WERI-Rb-1 (cell line): ENCODE measurements around the gene DUSP3.
"Not testable (repeated sequence)": the region's sequence is repeated elsewhere in the genome, so short reads cannot be mapped to it uniquely, and the experiment has no call there.

Experiments
- DNase-seq: peaks from one replicate; pipeline ENCODE4 v3.0.0-alpha.2; 2020
- H3K27ac ChIP-seq: fragments of 250-450 bp; sonication (Bioruptor Pico); 2 replicates; pipeline ENCODE4 v1.5.1; 2020; ENCODE audit warnings: mild to moderate bottlenecking, moderate library complexity
- H3K27me3 ChIP-seq: fragments of 250-450 bp; sonication (Bioruptor Pico); 2 replicates; pipeline ENCODE4 v1.5.1; 2021; ENCODE audit warnings: mild to moderate bottlenecking, low read depth, moderate library complexity; ENCODE audit not compliant: insufficient read depth, severe bottlenecking
- H3K36me3 ChIP-seq: fragments of 250-450 bp; sonication (Bioruptor Pico); 2 replicates; pipeline ENCODE4 v1.5.1; 2020; ENCODE audit warnings: mild to moderate bottlenecking, moderate library complexity
- H3K4me3 ChIP-seq: 2 replicates; pipeline ENCODE4 v1.5.1; 2011; ENCODE audit warnings: low read depth, mild to moderate bottlenecking, control low read depth, low read length
- H3K9me3 ChIP-seq: fragments of 250-450 bp; sonication (Bioruptor Pico); 2 replicates; pipeline ENCODE4 v1.5.1; 2021; ENCODE audit warnings: mild to moderate bottlenecking, moderate library complexity; ENCODE audit not compliant: severe bottlenecking
- TF ChIP-seq, protein P1 (sequence below): IDR thresholded peaks from 2 replicates; pipeline ENCODE4 v1.5.1; 2011; ENCODE audit warnings: low read depth, mild to moderate bottlenecking, control low read depth, inconsistent platforms, low read length

Gene DUSP3

GRCh38 chr17:43800736-43801135, 22.0 kb upstream of the DUSP3 start:
- DNase-seq: no peak
- TF ChIP-seq, protein P1, sequence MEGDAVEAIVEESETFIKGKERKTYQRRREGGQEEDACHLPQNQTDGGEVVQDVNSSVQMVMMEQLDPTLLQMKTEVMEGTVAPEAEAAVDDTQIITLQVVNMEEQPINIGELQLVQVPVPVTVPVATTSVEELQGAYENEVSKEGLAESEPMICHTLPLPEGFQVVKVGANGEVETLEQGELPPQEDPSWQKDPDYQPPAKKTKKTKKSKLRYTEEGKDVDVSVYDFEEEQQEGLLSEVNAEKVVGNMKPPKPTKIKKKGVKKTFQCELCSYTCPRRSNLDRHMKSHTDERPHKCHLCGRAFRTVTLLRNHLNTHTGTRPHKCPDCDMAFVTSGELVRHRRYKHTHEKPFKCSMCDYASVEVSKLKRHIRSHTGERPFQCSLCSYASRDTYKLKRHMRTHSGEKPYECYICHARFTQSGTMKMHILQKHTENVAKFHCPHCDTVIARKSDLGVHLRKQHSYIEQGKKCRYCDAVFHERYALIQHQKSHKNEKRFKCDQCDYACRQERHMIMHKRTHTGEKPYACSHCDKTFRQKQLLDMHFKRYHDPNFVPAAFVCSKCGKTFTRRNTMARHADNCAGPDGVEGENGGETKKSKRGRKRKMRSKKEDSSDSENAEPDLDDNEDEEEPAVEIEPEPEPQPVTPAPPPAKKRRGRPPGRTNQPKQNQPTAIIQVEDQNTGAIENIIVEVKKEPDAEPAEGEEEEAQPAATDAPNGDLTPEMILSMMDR: no peak
- H3K27ac ChIP-seq: no peak overlapping the region
- peaks cover 19% of the 10 kb centered on the region for H3K36me3 ChIP-seq
- peaks cover 33% of the 10 kb centered on the region for H3K9me3 ChIP-seq
- no peaks in the 10 kb centered on the region for H3K27me3 ChIP-seq
- no peak overlapping the region for H3K4me3 ChIP-seq

DNA sequence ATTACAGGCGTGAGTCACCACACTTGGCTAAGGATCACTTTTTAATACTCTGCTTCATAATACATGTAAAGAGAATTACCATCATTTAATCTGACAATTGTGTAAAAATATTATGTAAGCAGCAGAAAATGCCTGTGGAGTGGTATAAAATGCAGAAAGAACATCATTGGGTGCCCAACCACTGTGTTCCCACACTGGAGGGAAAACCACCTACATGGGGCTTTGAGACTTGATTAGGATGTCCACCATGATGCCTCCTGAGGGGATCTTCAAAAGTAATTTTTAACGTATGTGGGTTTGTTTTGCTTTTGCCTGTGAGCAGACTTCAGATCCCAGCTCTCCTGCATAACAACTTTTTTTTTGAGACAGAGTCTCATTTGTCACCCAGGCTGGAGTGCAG, 20.3 kb upstream of the DUSP3 start:
- Histone ChIP-seq H3K27ac (no peak overlapping the region), H3K27me3 (no peaks in the 10 kb centered on the region), H3K4me3 (no peak overlapping the region), H3K36me3 (peaks cover 8% of the 10 kb centered on the region), H3K9me3 (peaks cover 47% of the 10 kb centered on the region)
- TF ChIP-seq, protein P1: no peak
- DNase-seq: no peak

- not testable (repeated sequence) for DNase-seq
These were observed 19.2 kb upstream of the DUSP3 start for GRCh38 chr17:43798024-43798423.

DNA sequence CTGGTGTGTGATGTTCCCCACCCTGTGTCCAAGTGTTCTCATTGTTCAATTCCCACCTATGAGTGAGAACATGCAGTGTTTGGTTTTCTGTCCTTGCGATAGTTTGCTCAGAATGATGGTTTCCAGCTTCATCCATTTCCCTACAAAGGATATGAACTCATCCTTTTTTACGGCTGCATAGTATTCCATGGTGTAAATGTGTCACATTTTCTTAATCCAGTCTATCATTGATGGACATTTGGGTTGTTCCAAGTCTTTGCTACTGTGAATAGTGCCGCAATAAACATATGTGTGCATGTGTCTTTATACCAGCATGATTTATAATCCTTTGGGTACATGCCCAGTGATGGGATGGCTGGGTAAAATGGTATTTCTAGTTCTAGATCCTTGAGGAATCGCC, 13.9 kb upstream of the DUSP3 start:
- DNase-seq, H3K36me3 ChIP-seq, H3K4me3 ChIP-seq, H3K27me3 ChIP-seq, H3K27ac ChIP-seq: not testable (repeated sequence)
- peaks cover 43% of the 10 kb centered on the region for H3K9me3 ChIP-seq

More at GRCh38 chr17:43798024-43798423, 19.2 kb upstream of the DUSP3 start:
- peaks cover 54% of the 10 kb centered on the region for H3K9me3 ChIP-seq
- not testable (repeated sequence) for H3K27ac ChIP-seq, H3K4me3 ChIP-seq, H3K36me3 ChIP-seq, H3K27me3 ChIP-seq

DNA sequence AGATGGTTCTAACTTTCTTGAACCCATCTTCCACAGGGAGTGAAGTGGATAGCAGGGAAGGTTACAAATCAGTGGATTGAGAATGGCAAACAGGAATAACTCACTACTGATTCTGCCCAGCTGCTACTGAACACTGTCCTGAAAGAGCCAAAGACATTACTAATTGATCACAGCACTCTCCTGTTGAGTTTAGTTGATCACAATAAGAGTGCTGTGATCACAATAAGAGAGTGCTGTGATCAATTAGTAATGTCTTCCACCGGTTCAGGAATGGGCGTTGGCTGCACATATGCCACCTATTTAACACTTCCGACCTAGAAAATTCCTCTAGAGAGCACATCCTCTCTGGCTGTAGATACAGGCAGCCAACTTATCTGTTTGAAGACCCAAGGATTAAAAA, 12.8 kb upstream of the DUSP3 start:
- Histone ChIP-seq H3K4me3 (peak overlapping the region; percentile 11), H3K36me3 (no peaks in the 10 kb centered on the region), H3K27ac (peak overlapping the region; percentile 2; the same call in 1 of the 2 replicates), H3K27me3 (no peaks in the 10 kb centered on the region), H3K9me3 (peaks cover 33% of the 10 kb centered on the region)
- TF ChIP-seq, protein P1: no peak
- DNase-seq: peak; percentile 83

- DNase-seq: no peak
- no peaks in the 10 kb centered on the region for H3K27me3 ChIP-seq
- TF ChIP-seq, protein P1: peak; percentile 66
These were observed 11.6 kb upstream of the DUSP3 start for GRCh38 chr17:43790311-43790940.

DNA sequence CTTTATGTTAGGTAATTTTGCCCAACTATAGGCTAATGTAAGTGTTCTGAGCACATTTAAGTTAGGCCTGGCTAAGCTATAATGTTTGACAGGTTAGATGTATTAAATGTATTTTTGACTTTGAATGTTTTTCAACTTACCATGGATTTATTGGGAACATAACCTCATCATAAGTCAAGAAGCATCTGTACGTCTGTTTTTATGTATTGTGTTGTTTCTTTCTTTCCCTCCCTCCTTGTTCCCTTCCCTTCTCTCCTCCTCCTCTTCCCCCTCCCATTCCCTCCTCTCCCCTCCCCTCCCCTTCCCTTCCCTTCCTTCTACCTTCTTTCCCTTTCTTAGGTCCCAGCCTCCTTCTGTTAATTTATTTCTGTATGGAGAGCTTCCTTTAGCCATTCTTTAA, 10.7 kb upstream of the DUSP3 start:
- H3K4me3 ChIP-seq: no peak overlapping the region
- TF ChIP-seq, protein P1: no peak
- peaks cover 14% of the 10 kb centered on the region for H3K9me3 ChIP-seq
- H3K27ac ChIP-seq: no peak overlapping the region
- DNase-seq: no peak
- no peaks in the 10 kb centered on the region for H3K36me3 ChIP-seq
- H3K27me3 ChIP-seq: no peaks in the 10 kb centered on the region

More at GRCh38 chr17:43790311-43790940, 11.6 kb upstream of the DUSP3 start:
- H3K9me3 ChIP-seq: peaks cover 23% of the 10 kb centered on the region
- H3K4me3 ChIP-seq: no peak overlapping the region
- H3K36me3 ChIP-seq: no peaks in the 10 kb centered on the region
- no peak overlapping the region for H3K27ac ChIP-seq
